B cell (primary cell): ENCODE results near the gene CDHR5. TPM values are rescaled to one million over a fixed set of nuclear protein-coding genes. Genes with fewer than 3 reads are reported as not detected.
"Not testable (repeated sequence)": the region's sequence is repeated elsewhere in the genome, so short reads cannot be mapped to it uniquely, and the experiment has no call there.

Experiments
- ATAC-seq: fragments of 200-7000 bp; cut with Tn5 transposase; one replicate; pipeline ENCODE4 v1.10.0; 2021; ENCODE audit warnings: low read depth, mild to moderate bottlenecking, moderate number of reproducible peaks, moderate library complexity
- CTCF ChIA-PET: fragments of 350-600 bp; sonication (Branson Sonifier 250); formaldehyde crosslinking; loops from one replicate; lab custom pipeline; 2021; ENCODE audit warnings: antibody characterized with exemption, inconsistent platforms; lab: Charles Lee
- POLR2A ChIA-PET: fragments of 350-600 bp; sonication (Branson Sonifier 250); formaldehyde crosslinking; loops from one replicate; lab custom pipeline; 2021; ENCODE audit warnings: antibody characterized with exemption; lab: Charles Lee
- DNase-seq: peaks from one replicate; pipeline ENCODE4 v3.0.0; 2013
- H2AFZ ChIP-seq: 2 replicates; pipeline ENCODE4 v1.6.1; 2012; ENCODE audit warnings: mild to moderate bottlenecking, low read depth, low read length; ENCODE audit not compliant: insufficient read depth, poor library complexity, severe bottlenecking
- H3K27ac ChIP-seq, 2 donors: 1 replicate in 1 of 2; 2 replicates in 1 of 2; pipeline ENCODE4 v1.5.1; 2012 to 2013; ENCODE audit warnings: low read length in 2 of 2, mild to moderate bottlenecking in 2 of 2, moderate library complexity in 1 of 2
- H3K27me3 ChIP-seq, 4 experiments: fragments of 200-600 bp in 1 of 4; sonication (generic) in 1 of 4; replicated peaks in 1 of 4; 1 replicate in 2 of 4; 2 replicates in 2 of 4; pipeline versions ENCODE4 v1.6.1 to v1.7.0; 2013 to 2016; ENCODE audit warnings: low read length in 3 of 4, mild to moderate bottlenecking in 2 of 4, mixed read lengths in 1 of 4, moderate library complexity in 1 of 4; ENCODE audit not compliant: insufficient read depth in 4 of 4, control insufficient read depth in 3 of 4; ENCODE audit errors: control extremely low read depth in 1 of 4
- H3K36me3 ChIP-seq, 2 experiments: replicated peaks in 1 of 2; 1 replicate in 1 of 2; 2 replicates in 1 of 2; pipeline versions ENCODE4 v1.6.1 to v1.7.1; 2013; ENCODE audit warnings: low read length in 1 of 2; ENCODE audit not compliant: insufficient read depth in 2 of 2, control insufficient read depth in 1 of 2; ENCODE audit errors: control extremely low read depth in 1 of 2, extremely low read depth in 1 of 2
- H3K4me1 ChIP-seq, 2 donors: fragments of 200-600 bp in 1 of 2; sonication (generic) in 1 of 2; 1 replicate in 1 of 2; 2 replicates in 1 of 2; pipeline versions ENCODE4 v1.5.1 to v1.6.1; 2013 to 2017; ENCODE audit warnings: low read length in 2 of 2; ENCODE audit not compliant: control insufficient read depth in 2 of 2, insufficient read depth in 2 of 2
- H3K4me2 ChIP-seq: replicated peaks from 2 replicates; pipeline ENCODE3; 2012; ENCODE audit warnings: mild to moderate bottlenecking, low read depth, low read length; ENCODE audit not compliant: poor library complexity, severe bottlenecking
- H3K4me3 ChIP-seq, 5 experiments: fragments of 200-600 bp in 1 of 5; sonication (generic) in 1 of 5; 1 replicate in 3 of 5; 2 replicates in 2 of 5; pipeline versions ENCODE4 v1.5.1 to v1.7.0; 2011 to 2016; ENCODE audit warnings: low read length in 4 of 5, mild to moderate bottlenecking in 4 of 5, low read depth in 2 of 5, control low read depth in 1 of 5, moderate library complexity in 1 of 5; ENCODE audit not compliant: insufficient read depth in 1 of 5; ENCODE audit errors: control extremely low read depth in 1 of 5, extremely low read depth in 1 of 5
- H3K79me2 ChIP-seq: fragments of 200-600 bp; sonication (generic); one replicate; pipeline ENCODE4 v1.6.0; 2016; ENCODE audit warnings: low read length; ENCODE audit not compliant: control insufficient read depth, insufficient read depth
- H3K9ac ChIP-seq: fragments of 200-600 bp; sonication (generic); 2 replicates; pipeline ENCODE4 v1.6.1; 2017; ENCODE audit warnings: mild to moderate bottlenecking, low read length, moderate library complexity
- H3K9me3 ChIP-seq, 3 donors: one replicate each; pipeline versions ENCODE4 v1.6.1 to v1.7.1; 2013; ENCODE audit warnings: low read length in 2 of 3; ENCODE audit not compliant: control insufficient read depth in 2 of 3, insufficient read depth in 1 of 3; ENCODE audit errors: control extremely low read depth in 1 of 3
- H4K20me1 ChIP-seq: 2 replicates; pipeline ENCODE4 v1.6.0; 2012; ENCODE audit warnings: mild to moderate bottlenecking, low read length; ENCODE audit not compliant: insufficient read depth, control insufficient read depth, poor library complexity, severe bottlenecking
- H3K27ac Mint-ChIP-seq: one replicate; pipeline ENCODE4 v1.8.0; 2021; ENCODE audit warnings: mixed read lengths
- H3K27me3 Mint-ChIP-seq: one replicate; pipeline ENCODE4 v1.8.0; 2021; ENCODE audit warnings: mixed read lengths
- H3K4me1 Mint-ChIP-seq: one replicate; pipeline ENCODE4 v1.8.0; 2021; ENCODE audit warnings: mixed read lengths
- H3K4me3 Mint-ChIP-seq: one replicate; pipeline ENCODE4 v1.8.0; 2021; ENCODE audit warnings: mixed read lengths
- H3K9me3 Mint-ChIP-seq: one replicate; pipeline ENCODE4 v1.8.0; 2022; ENCODE audit warnings: mixed read lengths; ENCODE audit not compliant: insufficient read depth
- EZH2 ChIP-seq: IDR thresholded peaks from 2 replicates; pipeline ENCODE4 v1.6.1; 2012; ENCODE audit warnings: borderline replicate concordance, low read depth, mild to moderate bottlenecking, moderate library complexity, low read length; ENCODE audit not compliant: insufficient read depth, poor library complexity, severe bottlenecking
- WGBS: methylation state at CpG from one replicate; pipeline ENCODE4 v1.1.5; 2013; ENCODE audit warnings: missing lambda C conversion rate; ENCODE audit not compliant: insufficient coverage; 5-methylcytosine and 5-hydroxymethylcytosine counted together
- intact Hi-C: fragments of 100-400 bp; cut with micrococcal nuclease; formaldehyde crosslinking; loops from one replicate; pipeline ENCODE4 v1.10.0; 2022
- polyA plus RNA-seq: library from polyadenylated mRNA; depleted of rRNA; stranded (reverse); fragments of >200 nt; gene quantifications from 2 replicates; pipeline ENCODE4 v1.2.3, GENCODE V29; 2012
- total RNA-seq, 2 donors: library from RNA; stranded (reverse); fragments of 120-200 nt in 1 of 2; gene quantifications; 1 replicate in 1 of 2; 2 replicates in 1 of 2; pipeline versions ENCODE4 v1.2.3 to v1.2.4, GENCODE V29; 2013 to 2022
- TF ChIP-seq, protein P1 (sequence below): fragments of 200-600 bp; IDR thresholded peaks from one replicate; pipeline ENCODE4 v1.8.0; 2022; ENCODE audit warnings: antibody characterized with exemption, mild to moderate bottlenecking

The CDHR5 gene
- total and polyA plus RNA-seq, 2 donors (not counting 1 experiment from before 2014, with no cell fraction given): 0.09 TPM; not detected in 1

DNA sequence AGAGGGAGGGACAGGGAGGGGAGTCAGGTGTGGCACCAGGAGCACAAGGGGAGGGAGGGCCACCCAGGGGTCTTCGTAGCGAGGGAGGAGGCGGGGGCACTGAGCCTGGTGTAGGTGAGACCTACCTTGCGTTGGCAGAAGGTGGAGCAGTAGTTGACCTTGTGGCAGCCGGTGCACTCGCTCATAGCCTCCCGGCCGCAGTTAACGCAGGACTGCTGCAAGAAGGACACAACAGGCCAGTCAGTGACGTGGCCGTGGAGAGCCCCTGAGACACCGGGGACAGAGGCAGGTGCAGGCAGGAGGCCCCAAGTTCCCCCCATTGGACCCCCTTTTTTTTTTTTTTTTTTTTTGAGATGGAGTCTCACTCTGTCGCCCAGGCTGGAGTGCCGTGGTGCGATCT is 29.1 kb upstream of the CDHR5 start:
- peaks cover 0 to 18% of the 10 kb centered on the region in 2 experiments for H3K36me3 ChIP-seq
- no peaks in the 10 kb centered on the region for H3K27me3 ChIP-seq
- Mint-ChIP-seq H3K9me3 (no peaks in the 10 kb centered on the region), H3K4me1 (no peaks in the 10 kb centered on the region), H3K4me3 (no peak overlapping the region), H3K27me3 (no peaks in the 10 kb centered on the region), H3K27ac (no peak overlapping the region)
- CTCF ChIA-PET: interaction anchor here (0.5 kb wide), 1 partner anchor 16 kb away, joined by 3 read pairs; no protein-coding TSS in a partner anchor
- no peaks in the 10 kb centered on the region for H4K20me1 ChIP-seq
- H2AFZ ChIP-seq: no peak overlapping the region
- intact Hi-C loops: no loop called here
- no peak overlapping the region for H3K4me2 ChIP-seq
- H3K79me2 ChIP-seq: peaks cover 4% of the 10 kb centered on the region
- DNase-seq: no peak
- TF ChIP-seq, protein P1, sequence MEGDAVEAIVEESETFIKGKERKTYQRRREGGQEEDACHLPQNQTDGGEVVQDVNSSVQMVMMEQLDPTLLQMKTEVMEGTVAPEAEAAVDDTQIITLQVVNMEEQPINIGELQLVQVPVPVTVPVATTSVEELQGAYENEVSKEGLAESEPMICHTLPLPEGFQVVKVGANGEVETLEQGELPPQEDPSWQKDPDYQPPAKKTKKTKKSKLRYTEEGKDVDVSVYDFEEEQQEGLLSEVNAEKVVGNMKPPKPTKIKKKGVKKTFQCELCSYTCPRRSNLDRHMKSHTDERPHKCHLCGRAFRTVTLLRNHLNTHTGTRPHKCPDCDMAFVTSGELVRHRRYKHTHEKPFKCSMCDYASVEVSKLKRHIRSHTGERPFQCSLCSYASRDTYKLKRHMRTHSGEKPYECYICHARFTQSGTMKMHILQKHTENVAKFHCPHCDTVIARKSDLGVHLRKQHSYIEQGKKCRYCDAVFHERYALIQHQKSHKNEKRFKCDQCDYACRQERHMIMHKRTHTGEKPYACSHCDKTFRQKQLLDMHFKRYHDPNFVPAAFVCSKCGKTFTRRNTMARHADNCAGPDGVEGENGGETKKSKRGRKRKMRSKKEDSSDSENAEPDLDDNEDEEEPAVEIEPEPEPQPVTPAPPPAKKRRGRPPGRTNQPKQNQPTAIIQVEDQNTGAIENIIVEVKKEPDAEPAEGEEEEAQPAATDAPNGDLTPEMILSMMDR: no peak
- no peak for TF ChIP-seq EZH2
- no peaks in the 10 kb centered on the region for H3K9me3 ChIP-seq
- no peak overlapping the region for H3K9ac ChIP-seq
- no peak overlapping the region for H3K4me3 ChIP-seq
- no peaks in the 10 kb centered on the region for H3K4me1 ChIP-seq
- POLR2A ChIA-PET: interaction anchor here (0.7 kb wide), 1 partner anchor 95 kb away, joined by 5 read pairs; no protein-coding TSS in a partner anchor
- no peak for ATAC-seq
- no peak overlapping the region for H3K27ac ChIP-seq
- WGBS: 97% methylated on average over 12 of the region's 15 CpGs

DNA sequence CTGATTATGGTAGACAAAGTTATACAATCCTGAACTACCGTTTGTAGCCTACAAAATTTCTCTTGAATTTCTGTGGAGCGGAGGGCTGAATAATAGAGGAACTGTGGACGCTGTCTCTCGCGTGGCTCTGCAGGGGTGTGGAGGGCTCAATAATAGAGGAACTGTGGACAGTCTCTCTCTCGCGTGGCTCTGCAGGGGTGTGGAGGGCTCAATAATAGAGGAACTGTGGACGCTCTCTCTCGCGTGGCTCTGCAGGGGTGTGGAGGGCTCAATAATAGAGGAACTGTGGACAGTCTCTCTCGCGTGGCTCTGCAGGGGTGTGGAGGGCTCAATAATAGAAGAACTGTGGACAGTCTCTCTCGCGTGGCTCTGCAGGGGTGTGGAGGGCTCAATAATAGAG is 28.4 kb upstream of the CDHR5 start:
- H3K27me3 Mint-ChIP-seq, H3K4me1 ChIP-seq, H3K27ac ChIP-seq, H3K27me3 ChIP-seq, H3K27ac Mint-ChIP-seq, H3K4me3 ChIP-seq, H3K4me3 Mint-ChIP-seq, H2AFZ ChIP-seq, intact Hi-C loops, H3K79me2 ChIP-seq, ATAC-seq, H4K20me1 ChIP-seq, H3K9ac ChIP-seq, H3K4me1 Mint-ChIP-seq, DNase-seq, H3K9me3 Mint-ChIP-seq, H3K4me2 ChIP-seq, CTCF ChIA-PET, H3K9me3 ChIP-seq: not testable (repeated sequence)
- WGBS: 97% methylated on average over 13 of the region's 14 CpGs
- POLR2A ChIA-PET: interaction anchor here (0.7 kb wide), 1 partner anchor 115 kb away, joined by 5 read pairs; no protein-coding TSS in a partner anchor
- H3K36me3 ChIP-seq: peaks cover 0 to 14% of the 10 kb centered on the region in 2 experiments
